Lung microvascular endothelial cell (primary cell): ENCODE measurements around the gene SLITRK2. TPM values are rescaled to one million over a fixed set of nuclear protein-coding genes. Genes with fewer than 3 reads are reported as not detected.

Experiments used
- DNase-seq, 2 donors: peaks; one replicate each; pipeline versions ENCODE4 v3.0.0 to v3.0.0-alpha.2; 2010; ENCODE audit warnings: low read depth in 2 of 2
- total RNA-seq: library from RNA; depleted of rRNA; stranded (reverse); fragments of >200 nt; gene quantifications from 2 replicates; pipeline ENCODE4 v1.2.1, GENCODE V29; 2014

SLITRK2 gene, protein sequence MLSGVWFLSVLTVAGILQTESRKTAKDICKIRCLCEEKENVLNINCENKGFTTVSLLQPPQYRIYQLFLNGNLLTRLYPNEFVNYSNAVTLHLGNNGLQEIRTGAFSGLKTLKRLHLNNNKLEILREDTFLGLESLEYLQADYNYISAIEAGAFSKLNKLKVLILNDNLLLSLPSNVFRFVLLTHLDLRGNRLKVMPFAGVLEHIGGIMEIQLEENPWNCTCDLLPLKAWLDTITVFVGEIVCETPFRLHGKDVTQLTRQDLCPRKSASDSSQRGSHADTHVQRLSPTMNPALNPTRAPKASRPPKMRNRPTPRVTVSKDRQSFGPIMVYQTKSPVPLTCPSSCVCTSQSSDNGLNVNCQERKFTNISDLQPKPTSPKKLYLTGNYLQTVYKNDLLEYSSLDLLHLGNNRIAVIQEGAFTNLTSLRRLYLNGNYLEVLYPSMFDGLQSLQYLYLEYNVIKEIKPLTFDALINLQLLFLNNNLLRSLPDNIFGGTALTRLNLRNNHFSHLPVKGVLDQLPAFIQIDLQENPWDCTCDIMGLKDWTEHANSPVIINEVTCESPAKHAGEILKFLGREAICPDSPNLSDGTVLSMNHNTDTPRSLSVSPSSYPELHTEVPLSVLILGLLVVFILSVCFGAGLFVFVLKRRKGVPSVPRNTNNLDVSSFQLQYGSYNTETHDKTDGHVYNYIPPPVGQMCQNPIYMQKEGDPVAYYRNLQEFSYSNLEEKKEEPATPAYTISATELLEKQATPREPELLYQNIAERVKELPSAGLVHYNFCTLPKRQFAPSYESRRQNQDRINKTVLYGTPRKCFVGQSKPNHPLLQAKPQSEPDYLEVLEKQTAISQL
- not detected in 2 replicates for total RNA-seq

GRCh38 chrX:145817331-145818185 is at the start of gene SLITRK2:
Gene SLITRK2 (plus strand): TSS chrX:145817829. CDS start chrX:145822426, 4,597 bp downstream.
- DNase-seq = no peak

DNA sequence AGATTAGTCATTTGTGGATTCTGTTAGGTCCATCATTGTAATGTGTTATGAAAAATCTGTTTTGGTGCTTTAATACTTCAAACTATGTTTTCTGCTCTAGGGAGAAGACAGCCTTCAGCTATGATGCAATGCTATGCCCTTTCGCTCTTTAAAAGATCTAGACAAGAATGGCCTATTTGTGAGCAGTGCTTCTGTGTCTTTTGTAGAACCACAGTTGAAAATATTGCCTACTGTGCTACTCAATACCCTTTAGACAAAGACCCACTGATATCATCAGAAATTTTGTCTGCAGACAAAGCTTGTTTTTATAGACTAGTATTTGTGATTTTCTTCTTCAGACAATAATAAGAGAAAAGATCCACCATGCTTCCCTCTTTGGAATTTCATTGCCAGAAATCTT is 44.6 kb upstream of the SLITRK2 start:
- no peak for DNase-seq

DNA sequence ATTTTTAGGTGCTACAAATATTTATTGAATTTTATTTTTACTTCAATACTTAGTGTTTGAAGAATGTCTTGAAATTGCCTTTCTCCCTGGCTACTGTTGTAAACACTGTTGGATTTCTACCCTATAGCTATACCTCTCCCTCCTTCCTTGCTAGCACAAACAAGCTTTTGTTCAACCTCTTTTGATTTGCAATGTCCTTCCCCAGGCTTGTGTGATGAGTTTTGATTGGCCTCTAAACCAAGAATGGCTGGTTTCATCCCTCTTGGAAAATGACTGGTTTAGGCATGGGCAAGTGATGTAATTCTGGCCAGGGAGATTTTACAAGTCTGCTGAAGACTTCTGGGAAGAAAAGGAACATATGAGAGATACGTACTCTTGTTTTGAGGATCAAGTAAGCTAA is 25.3 kb upstream of the SLITRK2 start:
- no peak for DNase-seq

GRCh38 chrX:145803508-145803907 is 14.1 kb upstream of the SLITRK2 start:
- DNase-seq = no peak

DNA sequence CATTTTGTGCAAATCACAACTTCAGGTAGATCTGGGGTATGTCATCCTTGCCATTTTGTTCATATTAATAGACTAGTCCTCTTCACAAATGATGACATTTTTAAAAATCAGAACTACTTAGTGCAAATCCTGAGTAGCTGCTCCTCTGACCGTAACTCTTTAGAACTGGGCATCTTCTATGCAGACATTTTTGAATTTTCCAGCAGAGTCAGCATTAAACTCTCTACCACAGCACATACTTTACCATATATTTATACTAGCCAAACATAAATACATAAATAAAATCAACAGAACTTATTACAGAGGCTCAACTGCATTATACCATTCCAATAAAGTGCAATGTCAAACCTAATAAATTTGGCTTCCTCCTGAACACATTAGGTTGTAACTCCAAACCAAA is 4.5 kb upstream of the SLITRK2 start:
- no peak for DNase-seq

- no peak for DNase-seq
These were observed 871 bp upstream of the SLITRK2 start for GRCh38 chrX:145816601-145817315.

GRCh38 chrX:145818186-145819113 is 821 bp downstream of the SLITRK2 start:
- no peak for DNase-seq

DNA sequence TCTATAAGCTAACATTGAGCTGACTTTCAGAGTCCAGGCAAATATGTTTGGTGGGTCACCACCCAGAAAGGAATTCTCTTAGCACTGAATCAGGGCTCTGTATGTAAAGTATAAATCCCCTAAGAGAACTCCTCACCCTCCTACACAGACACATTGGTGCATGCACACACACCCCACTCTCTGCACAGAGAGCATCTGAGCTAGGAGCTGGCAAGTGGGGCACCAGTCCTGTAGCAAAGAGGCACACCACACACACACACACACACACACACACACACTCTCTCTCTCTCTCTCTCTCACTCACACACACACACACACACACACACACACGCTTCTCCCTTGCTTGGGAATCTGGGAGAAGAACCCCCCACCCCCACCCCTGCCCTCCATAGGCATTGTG is 3.2 kb downstream of the SLITRK2 start:
- DNase-seq = no peak

- no peak for DNase-seq
These were observed 3.8 kb downstream of the SLITRK2 start for GRCh38 chrX:145821291-145821897.

GRCh38 chrX:145821898-145822571 is 4.4 kb downstream of the SLITRK2 start:
- no peak for DNase-seq

- no peak for DNase-seq
These were observed 5.5 kb downstream of the SLITRK2 start for GRCh38 chrX:145823132-145823531.

DNA sequence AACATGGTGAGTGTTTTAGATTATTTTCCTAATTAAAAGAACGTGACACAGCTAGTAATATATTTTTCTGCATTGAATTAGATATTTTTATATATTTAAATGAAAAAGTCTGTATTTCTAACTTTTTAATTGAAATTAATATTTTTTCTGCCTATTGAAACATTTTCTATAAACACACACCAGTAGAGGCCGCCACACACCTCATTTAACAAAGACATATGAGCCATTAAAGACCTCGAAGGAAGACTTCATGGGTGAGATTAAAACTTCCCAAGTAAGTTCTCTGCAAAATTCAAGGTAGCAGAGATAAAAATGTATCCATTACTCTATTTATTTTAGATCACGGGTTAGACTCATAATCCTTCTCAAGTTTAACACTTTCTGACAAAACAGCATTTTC is 8.3 kb downstream of the SLITRK2 start:
- peak in 1 of 2 donors; percentile 6 for DNase-seq

DNA sequence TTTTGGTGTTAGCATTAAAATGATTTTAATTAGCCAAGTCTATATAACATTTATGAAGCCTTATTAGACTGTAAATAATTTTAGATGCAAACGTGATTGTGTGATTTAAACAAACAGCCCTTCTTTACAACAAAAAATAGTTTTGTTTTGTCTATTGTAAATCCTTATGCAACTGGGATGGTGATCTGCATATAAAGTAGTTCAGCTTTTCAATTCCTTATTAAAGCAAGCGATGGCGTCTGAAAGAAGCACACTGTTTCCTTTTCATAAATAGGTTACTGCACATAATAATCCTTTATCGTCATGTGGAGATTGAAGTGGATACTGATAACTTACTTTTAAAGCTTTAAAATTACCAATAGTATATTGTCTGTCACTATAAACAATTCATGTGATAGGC is 8.8 kb downstream of the SLITRK2 start:
- no peak for DNase-seq

GRCh38 chrX:145832796-145833195 is 15.2 kb downstream of the SLITRK2 start:
- no peak for DNase-seq

DNA sequence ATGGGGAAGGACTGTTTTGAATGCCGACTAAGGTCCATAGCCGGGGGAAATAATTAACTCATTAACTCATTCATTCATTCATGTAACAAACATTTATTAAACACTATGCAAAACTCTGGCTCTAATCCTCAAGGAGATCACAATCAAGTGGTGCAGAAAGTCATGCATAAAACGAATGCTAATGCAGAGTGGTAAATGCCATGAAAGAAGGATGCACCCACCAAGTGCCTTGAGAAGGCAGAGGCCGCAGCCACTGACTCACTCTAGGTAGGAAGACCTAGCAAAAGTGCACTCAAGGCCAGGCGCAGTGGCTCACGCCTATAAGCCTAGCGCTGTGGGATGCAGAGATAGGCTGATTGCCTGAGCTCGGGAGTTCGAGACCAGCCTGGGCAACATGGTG is 22.9 kb downstream of the SLITRK2 start:
- DNase-seq = no peak

DNA sequence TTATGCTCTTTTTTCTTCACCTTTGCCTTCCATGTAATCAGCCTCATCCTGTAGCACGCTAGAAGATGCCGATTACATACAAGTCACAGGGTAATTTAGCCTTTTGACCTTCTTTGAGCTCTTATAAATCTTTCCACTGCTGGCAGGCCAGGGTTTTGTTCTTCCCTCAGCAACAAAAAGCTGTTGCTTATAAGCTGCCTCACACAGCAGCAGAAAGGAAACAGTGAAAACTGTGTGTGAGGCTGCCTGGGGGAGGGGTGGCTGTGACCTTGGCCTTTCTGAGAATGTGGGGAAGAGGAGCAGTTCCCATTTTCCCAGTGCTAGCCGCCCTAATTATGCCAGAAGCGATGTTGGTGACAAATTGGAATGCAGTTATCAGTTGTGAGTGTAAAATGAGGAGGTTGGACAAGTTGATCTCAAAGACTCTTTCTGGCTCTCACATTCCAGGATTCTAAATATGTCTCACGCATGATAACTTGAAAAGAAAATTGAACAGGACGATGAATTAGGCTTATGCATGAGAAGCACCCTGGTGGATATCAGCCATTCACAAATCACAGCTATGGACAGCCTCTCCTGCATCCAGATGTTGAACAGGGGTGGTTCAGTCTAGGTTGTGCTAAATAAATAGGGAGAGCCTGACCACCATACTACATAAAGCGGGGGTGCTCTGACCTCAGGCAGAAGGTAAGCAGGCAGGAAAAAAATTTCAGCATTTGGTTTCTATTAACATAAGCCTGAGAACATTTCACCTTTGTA is 25.7 kb downstream of the SLITRK2 start:
- no peak for DNase-seq

- DNase-seq = no peak
These were observed 27.3 kb downstream of the SLITRK2 start for GRCh38 chrX:145844886-145845285.

DNA sequence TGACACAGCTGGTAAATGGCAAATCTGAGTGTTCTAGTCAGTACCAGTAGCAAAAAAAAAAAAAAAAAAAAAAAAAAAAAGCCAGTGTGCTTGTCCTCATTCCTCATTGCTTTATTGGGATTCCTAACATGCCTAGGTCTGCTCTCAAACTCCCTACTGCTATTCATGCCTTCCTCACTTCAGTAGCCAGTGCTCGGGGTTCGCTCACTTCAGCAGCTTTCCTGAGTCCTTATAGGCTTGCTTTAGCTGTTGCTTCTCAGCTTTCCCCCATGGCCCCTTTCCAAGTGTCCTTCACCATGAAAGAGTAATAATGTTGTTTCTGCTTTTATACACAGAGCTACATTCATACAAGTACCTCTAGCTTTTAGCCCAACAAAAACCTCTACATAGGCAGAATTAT is 30.8 kb downstream of the SLITRK2 start:
- no peak for DNase-seq
